LNCAP (cell line): ENCODE data around the gene PAFAH1B1.

Experiments
- TF ChIP-seq, protein P1 (sequence below): fragments of 450-650 bp; IDR thresholded peaks from 2 replicates; pipeline ENCODE4 v1.5.1; 2017; ENCODE audit warnings: mild to moderate bottlenecking

Gene PAFAH1B1

DNA sequence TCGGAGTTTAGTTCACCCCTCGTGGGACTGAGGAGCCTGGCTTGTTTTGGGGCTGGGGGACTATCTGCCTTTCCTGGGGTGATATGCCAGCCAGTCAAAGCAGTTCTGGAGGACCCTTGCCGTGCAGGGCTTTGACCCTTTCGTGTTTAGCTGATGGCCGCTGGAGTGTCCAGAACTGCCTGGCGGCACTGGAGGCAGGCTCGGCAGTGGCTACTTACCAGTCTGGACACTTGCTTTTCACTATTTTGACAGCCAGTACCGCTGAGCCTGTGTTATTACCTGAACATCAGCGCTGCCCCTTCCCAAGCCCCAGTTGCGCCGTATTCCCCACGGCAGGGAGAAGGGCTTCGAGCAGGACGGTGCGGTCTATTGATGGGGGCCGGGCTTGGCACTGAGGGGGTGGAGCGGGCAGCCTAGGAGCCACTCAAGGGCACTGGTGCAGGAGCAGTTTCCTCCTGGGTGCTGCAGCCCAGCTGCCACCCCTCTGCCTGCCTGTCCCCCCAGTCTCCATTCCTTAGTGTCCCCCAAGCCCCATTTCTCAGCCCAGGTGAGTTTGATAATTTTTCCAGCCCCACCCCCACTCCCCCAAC is 137.4 kb downstream of the PAFAH1B1 start:
- TF ChIP-seq, protein P1, sequence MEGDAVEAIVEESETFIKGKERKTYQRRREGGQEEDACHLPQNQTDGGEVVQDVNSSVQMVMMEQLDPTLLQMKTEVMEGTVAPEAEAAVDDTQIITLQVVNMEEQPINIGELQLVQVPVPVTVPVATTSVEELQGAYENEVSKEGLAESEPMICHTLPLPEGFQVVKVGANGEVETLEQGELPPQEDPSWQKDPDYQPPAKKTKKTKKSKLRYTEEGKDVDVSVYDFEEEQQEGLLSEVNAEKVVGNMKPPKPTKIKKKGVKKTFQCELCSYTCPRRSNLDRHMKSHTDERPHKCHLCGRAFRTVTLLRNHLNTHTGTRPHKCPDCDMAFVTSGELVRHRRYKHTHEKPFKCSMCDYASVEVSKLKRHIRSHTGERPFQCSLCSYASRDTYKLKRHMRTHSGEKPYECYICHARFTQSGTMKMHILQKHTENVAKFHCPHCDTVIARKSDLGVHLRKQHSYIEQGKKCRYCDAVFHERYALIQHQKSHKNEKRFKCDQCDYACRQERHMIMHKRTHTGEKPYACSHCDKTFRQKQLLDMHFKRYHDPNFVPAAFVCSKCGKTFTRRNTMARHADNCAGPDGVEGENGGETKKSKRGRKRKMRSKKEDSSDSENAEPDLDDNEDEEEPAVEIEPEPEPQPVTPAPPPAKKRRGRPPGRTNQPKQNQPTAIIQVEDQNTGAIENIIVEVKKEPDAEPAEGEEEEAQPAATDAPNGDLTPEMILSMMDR: no peak

DNA sequence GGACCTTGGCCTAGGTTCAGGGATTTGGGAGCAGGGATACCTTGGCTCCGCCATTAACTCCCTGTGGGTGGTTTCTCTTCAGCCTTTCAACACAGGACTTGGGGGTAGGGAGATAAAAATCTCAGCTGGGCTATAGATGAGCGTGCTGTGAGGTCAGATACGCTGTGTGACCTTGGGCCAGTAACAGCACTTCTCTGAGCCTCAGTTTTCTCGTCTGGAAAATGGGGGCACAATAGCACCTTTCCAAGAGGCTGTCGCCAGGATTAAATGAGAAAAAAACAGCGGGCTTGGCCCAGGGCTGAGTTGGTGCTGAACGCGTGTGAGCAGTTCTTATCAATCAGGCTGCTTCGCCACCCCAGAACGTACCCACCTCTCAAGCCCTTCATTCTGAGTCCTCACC is 138.4 kb downstream of the PAFAH1B1 start:
- TF ChIP-seq, protein P1: no peak

DNA sequence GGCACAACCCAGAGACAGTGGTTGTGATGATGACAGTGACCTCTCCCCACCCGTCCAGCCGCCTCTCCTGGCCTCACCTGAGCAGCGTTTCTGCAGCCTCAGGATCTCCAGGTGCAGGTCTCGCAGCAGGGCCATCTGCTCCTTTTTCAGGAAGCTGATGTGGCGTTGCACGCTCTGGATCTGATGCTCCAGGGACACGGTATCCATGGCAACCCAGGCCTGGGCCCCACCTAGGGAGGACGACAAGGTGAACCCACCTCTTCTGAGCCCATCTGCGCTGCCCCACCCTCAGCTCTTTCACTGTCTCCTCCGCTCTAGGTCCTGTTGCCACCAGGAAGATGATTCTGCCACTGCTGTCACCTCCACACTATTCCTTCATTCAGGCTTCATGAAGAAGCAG is 141.5 kb downstream of the PAFAH1B1 start:
- TF ChIP-seq, protein P1: no peak
